T-helper 2 cell treated with Interferon-gamma antibody and Interleukin-4, amounts not matched to agents 5 μg/mL and 100 μg/mL, for 36 hours (primary cell): ENCODE results near the gene LSAMP.
"Not testable (repeated sequence)": the region's sequence is repeated elsewhere in the genome, so short reads cannot be mapped to it uniquely, and the experiment has no call there.

Source experiments
- DNase-seq: peaks from one replicate; pipeline ENCODE4 v3.0.0; 2021; ENCODE audit warnings: low spot score
- H3K27ac Mint-ChIP-seq: one replicate; pipeline ENCODE4 v1.8.0; 2021; ENCODE audit warnings: mild to moderate bottlenecking, mixed read lengths
- H3K27me3 Mint-ChIP-seq: one replicate; pipeline ENCODE4 v1.8.0; 2021; ENCODE audit warnings: low read depth, mixed read lengths
- H3K36me3 Mint-ChIP-seq: one replicate; pipeline ENCODE4 v1.8.0; 2021; ENCODE audit warnings: low read depth, mixed read lengths
- H3K4me1 Mint-ChIP-seq: one replicate; pipeline ENCODE4 v1.8.0; 2021; ENCODE audit warnings: low read depth, mixed read lengths
- H3K4me3 Mint-ChIP-seq: one replicate; pipeline ENCODE4 v1.8.0; 2022; ENCODE audit warnings: mild to moderate bottlenecking, moderate library complexity, mixed read lengths
- H3K9me3 Mint-ChIP-seq: one replicate; pipeline ENCODE4 v1.8.0; 2021; ENCODE audit warnings: mixed read lengths

Gene LSAMP

DNA sequence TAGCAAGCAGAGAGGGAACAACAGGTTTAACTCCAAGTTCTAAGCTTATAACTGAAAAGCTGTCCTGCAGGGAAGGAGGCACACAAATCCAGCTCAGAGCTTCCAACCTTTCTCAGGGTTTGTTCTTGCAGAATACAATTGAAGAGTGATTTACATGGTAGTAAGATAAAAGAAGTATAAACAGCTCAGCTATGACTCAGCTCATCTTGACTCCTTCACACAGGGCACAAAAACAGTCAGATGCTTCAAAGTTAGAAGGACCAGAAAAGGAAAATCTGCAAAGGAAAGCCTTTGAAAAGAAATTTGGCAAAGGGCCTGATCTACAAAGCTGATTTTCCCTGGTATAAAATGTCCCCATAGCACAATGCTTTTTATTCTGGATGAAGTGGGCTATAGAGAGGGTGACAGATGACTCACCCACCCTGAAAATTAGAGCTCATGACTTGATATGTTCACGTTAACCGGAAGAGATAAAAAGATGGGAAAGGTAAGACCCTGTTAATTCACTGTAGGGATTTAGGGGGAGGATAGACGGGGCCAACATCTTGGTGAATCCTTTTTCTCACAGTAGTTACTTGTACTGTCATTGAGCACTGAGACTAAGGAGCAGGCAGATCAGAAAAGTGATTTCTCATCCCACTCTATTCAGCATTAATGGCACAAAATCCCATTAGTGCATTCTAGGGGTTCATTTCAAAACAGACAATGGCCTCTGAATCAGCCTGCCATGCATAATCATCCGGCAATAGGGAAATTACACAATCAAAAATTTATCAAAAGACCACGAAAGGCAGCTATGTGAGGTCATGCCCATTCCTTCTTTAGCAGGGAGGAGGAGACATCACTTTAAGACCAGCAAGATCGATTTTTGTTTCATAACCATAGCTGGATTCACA is 678.5 kb downstream of the LSAMP start:
- DNase-seq, result no peak
- no peaks in the 10 kb centered on the region for H3K36me3 Mint-ChIP-seq
- H3K4me3 Mint-ChIP-seq, result no peak overlapping the region
- no peaks in the 10 kb centered on the region for H3K4me1 Mint-ChIP-seq
- H3K27ac Mint-ChIP-seq, result no peak overlapping the region
- H3K9me3 Mint-ChIP-seq, result no peaks in the 10 kb centered on the region
- H3K27me3 Mint-ChIP-seq, result peaks cover 6% of the 10 kb centered on the region

DNA sequence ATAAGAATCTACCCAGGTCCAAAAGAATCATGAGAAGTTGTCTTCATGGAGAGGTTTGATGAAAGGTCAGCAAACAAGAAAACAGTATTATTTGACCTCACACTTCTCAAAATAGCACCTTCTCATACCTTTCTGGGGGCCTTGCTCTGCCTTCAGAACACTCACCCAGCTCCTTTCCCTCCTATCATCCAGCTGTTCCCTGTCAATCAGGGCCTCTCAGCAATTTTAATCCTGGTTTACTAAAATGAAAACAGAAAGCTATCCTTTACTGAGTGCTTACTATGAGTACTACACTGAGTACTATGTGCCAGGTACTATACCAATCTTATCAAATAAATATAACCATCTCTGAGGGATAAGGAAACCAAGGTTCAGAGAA is 683.4 kb downstream of the LSAMP start:
- H3K27ac Mint-ChIP-seq, result no peak overlapping the region
- DNase-seq, result no peak
- H3K27me3 Mint-ChIP-seq, result peaks cover 8% of the 10 kb centered on the region
- no peak overlapping the region for H3K4me3 Mint-ChIP-seq
- H3K36me3 Mint-ChIP-seq, result no peaks in the 10 kb centered on the region
- H3K4me1 Mint-ChIP-seq, result no peaks in the 10 kb centered on the region
- H3K9me3 Mint-ChIP-seq, result no peaks in the 10 kb centered on the region

DNA sequence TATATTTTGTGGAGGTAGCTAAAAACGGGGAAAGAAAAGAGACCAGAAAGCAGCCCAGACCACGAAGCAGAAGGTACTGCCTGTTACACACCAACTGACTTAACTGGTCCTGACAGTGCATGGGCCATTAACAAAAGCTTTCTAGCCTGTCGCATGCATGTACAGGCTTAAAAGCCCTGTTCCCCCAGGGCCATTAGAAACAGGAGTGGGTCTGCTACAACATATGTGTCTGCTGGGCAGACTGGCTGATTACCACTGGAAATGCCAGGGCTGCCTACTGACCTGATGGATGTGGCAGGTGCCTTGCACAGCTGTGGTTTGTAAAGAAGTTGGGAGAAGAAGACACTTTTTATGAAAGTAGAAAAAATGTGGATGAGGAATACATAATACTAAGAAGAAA is 684.6 kb downstream of the LSAMP start:
- Mint-ChIP-seq H3K4me1 (no peaks in the 10 kb centered on the region), H3K4me3 (no peak overlapping the region), H3K27ac (no peak overlapping the region), H3K9me3 (no peaks in the 10 kb centered on the region), H3K27me3 (peaks cover 5% of the 10 kb centered on the region), H3K36me3 (no peaks in the 10 kb centered on the region)
- DNase-seq, result no peak

DNA sequence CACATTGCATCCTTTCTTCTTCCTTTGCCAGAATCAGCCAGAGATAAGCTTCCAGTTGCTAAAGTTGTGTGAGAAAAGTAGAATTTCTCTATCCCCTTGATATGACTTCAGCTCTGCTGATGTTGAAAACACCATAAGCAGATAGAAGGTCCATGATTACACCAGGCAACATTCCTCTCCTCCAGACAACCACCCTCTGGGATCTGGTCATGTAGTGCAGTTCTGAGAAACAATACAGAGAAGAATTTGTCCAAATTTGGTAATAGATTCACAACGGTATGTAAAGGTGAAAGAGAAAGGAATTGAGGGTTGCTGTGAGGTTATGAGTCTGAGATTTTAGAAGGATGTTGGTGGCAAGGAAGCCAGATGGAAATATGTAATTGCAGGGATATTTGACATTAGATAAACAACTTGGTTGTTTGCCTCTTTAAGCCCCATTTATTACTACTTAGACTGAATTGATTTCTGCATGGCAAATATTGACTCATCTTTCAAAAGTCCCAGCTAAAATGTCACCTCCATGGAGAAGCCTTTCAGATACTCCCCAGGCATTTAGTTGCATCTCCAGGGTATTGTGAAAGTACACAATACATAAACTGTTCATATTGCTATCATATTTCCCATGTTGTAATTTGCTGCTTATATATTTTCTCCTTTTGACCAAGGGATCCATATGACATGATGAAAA is 687.1 kb downstream of the LSAMP start:
- no peaks in the 10 kb centered on the region for H3K9me3 Mint-ChIP-seq
- no peak overlapping the region for H3K27ac Mint-ChIP-seq
- H3K27me3 Mint-ChIP-seq, result peaks cover 11% of the 10 kb centered on the region

DNA sequence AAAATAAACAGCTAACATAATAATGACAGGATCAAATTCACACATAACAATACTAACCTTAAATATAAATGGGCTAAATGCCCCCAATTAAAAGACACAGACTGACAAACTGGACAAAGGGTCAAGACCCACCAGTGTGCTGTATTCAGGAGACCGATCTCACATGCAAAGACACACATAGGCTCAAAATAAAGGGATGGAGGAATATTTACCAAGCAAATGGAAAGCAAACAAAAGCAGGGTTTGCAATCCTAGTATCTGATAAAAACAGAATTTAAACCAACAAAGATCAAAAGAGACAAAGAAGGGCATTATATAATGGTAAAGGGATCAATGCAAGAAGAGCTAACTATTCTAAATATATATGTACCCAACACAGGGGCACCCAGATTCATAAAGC is 692.3 kb downstream of the LSAMP start:
- DNase-seq, H3K27ac Mint-ChIP-seq, H3K36me3 Mint-ChIP-seq: not testable (repeated sequence)

More for the DNA sequence above, 687.1 kb downstream of the LSAMP start:
- H3K36me3 Mint-ChIP-seq, result no peaks in the 10 kb centered on the region
- H3K4me3 Mint-ChIP-seq, result no peak overlapping the region
- no peak for DNase-seq
- H3K4me1 Mint-ChIP-seq, result no peaks in the 10 kb centered on the region

More for the DNA sequence above, 692.3 kb downstream of the LSAMP start:
- H3K4me3 Mint-ChIP-seq, H3K9me3 Mint-ChIP-seq, H3K4me1 Mint-ChIP-seq: not testable (repeated sequence)
- H3K27me3 Mint-ChIP-seq, result peaks cover 14% of the 10 kb centered on the region
